SK-N-MC (cell line): ENCODE data around the gene PLEKHA6.

ENCODE experiments used
- DNase-seq: peaks from one replicate; pipeline ENCODE4 v3.0.0-alpha.2; 2011; ENCODE audit warnings: low read depth, low spot score
- H3K27ac ChIP-seq: fragments of 200-600 bp; sonication (generic); 2 replicates; pipeline ENCODE4 v1.5.1; 2016; ENCODE audit warnings: mixed run types
- H3K36me3 ChIP-seq: fragments of 200-600 bp; sonication (generic); 2 replicates; pipeline ENCODE4 v1.6.1; 2017; ENCODE audit warnings: antibody characterized with exemption, low read length, mixed read lengths; ENCODE audit not compliant: insufficient read depth
- H3K4me3 ChIP-seq: fragments of 200-600 bp; sonication (generic); 2 replicates; pipeline ENCODE4 v1.5.1; 2016
- H3K9ac ChIP-seq: fragments of 200-600 bp; sonication (generic); 2 replicates; pipeline ENCODE4 v1.8.0; 2017; ENCODE audit warnings: mixed run types, mixed read lengths; ENCODE audit not compliant: insufficient read length
- H3K9me3 ChIP-seq: fragments of 200-600 bp; sonication (generic); 2 replicates; pipeline ENCODE4 v1.6.1; 2017; ENCODE audit warnings: low read depth, mild to moderate bottlenecking, antibody characterized with exemption, low read length, moderate library complexity, mixed read lengths
- EZH2 ChIP-seq: fragments of 200-600 bp; sonication (generic); IDR thresholded peaks from one replicate; pipeline ENCODE4 v1.6.1; 2017; ENCODE audit warnings: antibody characterized with exemption
- FOXP2 ChIP-seq: optimal IDR thresholded peaks from 2 replicates; pipeline ENCODE3; 2011; ENCODE audit warnings: mild to moderate bottlenecking, moderate library complexity; ENCODE audit not compliant: insufficient read depth; ENCODE audit errors: extremely low read length, control extremely low read depth
- POLR2AphosphoS5 ChIP-seq: IDR thresholded peaks from 2 replicates; pipeline ENCODE4 v1.6.1; 2012; ENCODE audit warnings: mild to moderate bottlenecking, low read depth, low read length, borderline replicate concordance

The PLEKHA6 gene

GRCh38 chr1:204261266-204261665 lies 98.5 kb downstream of the PLEKHA6 start:
- H3K36me3 ChIP-seq = no peaks in the 10 kb centered on the region
- H3K9me3 ChIP-seq = no peaks in the 10 kb centered on the region
- TF ChIP-seq FOXP2 (no peak), EZH2 (no peak), POLR2AphosphoS5 (no peak)
- no peak for DNase-seq
- no peak overlapping the region for H3K27ac ChIP-seq
- H3K4me3 ChIP-seq = no peak overlapping the region
- no peak overlapping the region for H3K9ac ChIP-seq

- no peak for DNase-seq
- no peak overlapping the region for H3K4me3 ChIP-seq
- H3K36me3 ChIP-seq = no peaks in the 10 kb centered on the region
- H3K9ac ChIP-seq = no peak overlapping the region
- H3K27ac ChIP-seq = no peak overlapping the region
- TF ChIP-seq FOXP2 = no peak
- TF ChIP-seq POLR2AphosphoS5 = no peak
- no peak for TF ChIP-seq EZH2
- no peaks in the 10 kb centered on the region for H3K9me3 ChIP-seq
Measured at GRCh38 chr1:204260601-204261197, 99.0 kb downstream of the PLEKHA6 start.

- no peaks in the 10 kb centered on the region for H3K9me3 ChIP-seq
- H3K9ac ChIP-seq = no peak overlapping the region
- DNase-seq = no peak
- TF ChIP-seq POLR2AphosphoS5 = no peak
- no peak for TF ChIP-seq EZH2
- no peak for TF ChIP-seq FOXP2
- no peak overlapping the region for H3K27ac ChIP-seq
- H3K36me3 ChIP-seq = no peaks in the 10 kb centered on the region
- no peak overlapping the region for H3K4me3 ChIP-seq
Measured at GRCh38 chr1:204259782-204260181, 99.9 kb downstream of the PLEKHA6 start.

GRCh38 chr1:204259196-204259595 lies 100.5 kb downstream of the PLEKHA6 start:
- Histone ChIP-seq H3K36me3 (no peaks in the 10 kb centered on the region), H3K4me3 (no peak overlapping the region), H3K27ac (no peak overlapping the region), H3K9me3 (no peaks in the 10 kb centered on the region), H3K9ac (no peak overlapping the region)
- TF ChIP-seq POLR2AphosphoS5 (no peak), FOXP2 (no peak), EZH2 (no peak)
- no peak for DNase-seq

GRCh38 chr1:204258213-204259115 lies 101.3 kb downstream of the PLEKHA6 start:
- TF ChIP-seq EZH2 (no peak), FOXP2 (no peak), POLR2AphosphoS5 (no peak)
- H3K36me3 ChIP-seq = no peaks in the 10 kb centered on the region
- no peak overlapping the region for H3K27ac ChIP-seq
- H3K9ac ChIP-seq = no peak overlapping the region
- no peak for DNase-seq
- H3K4me3 ChIP-seq = no peak overlapping the region
- no peaks in the 10 kb centered on the region for H3K9me3 ChIP-seq

- no peak overlapping the region for H3K27ac ChIP-seq
- H3K36me3 ChIP-seq = no peaks in the 10 kb centered on the region
- DNase-seq = no peak
- H3K9ac ChIP-seq = no peak overlapping the region
- H3K9me3 ChIP-seq = no peaks in the 10 kb centered on the region
- no peak overlapping the region for H3K4me3 ChIP-seq
- no peak for TF ChIP-seq EZH2
- TF ChIP-seq POLR2AphosphoS5 = no peak
- no peak for TF ChIP-seq FOXP2
Measured at GRCh38 chr1:204257446-204257845, 102.3 kb downstream of the PLEKHA6 start.

GRCh38 chr1:204256531-204256930 lies 103.2 kb downstream of the PLEKHA6 start:
- H3K36me3 ChIP-seq = no peaks in the 10 kb centered on the region
- no peak for DNase-seq
- no peaks in the 10 kb centered on the region for H3K9me3 ChIP-seq
- no peak overlapping the region for H3K27ac ChIP-seq
- TF ChIP-seq EZH2 (no peak), FOXP2 (no peak), POLR2AphosphoS5 (no peak)
- H3K9ac ChIP-seq = no peak overlapping the region
- H3K4me3 ChIP-seq = no peak overlapping the region

- Histone ChIP-seq H3K36me3 (no peaks in the 10 kb centered on the region), H3K4me3 (no peak overlapping the region), H3K9ac (no peak overlapping the region), H3K27ac (no peak overlapping the region), H3K9me3 (no peaks in the 10 kb centered on the region)
- no peak for DNase-seq
- TF ChIP-seq EZH2 (no peak), POLR2AphosphoS5 (no peak), FOXP2 (no peak)
Measured at GRCh38 chr1:204255966-204256365, 103.8 kb downstream of the PLEKHA6 start.

- Histone ChIP-seq H3K9me3 (no peaks in the 10 kb centered on the region), H3K27ac (no peak overlapping the region), H3K36me3 (no peaks in the 10 kb centered on the region), H3K9ac (no peak overlapping the region), H3K4me3 (peak overlapping the region; percentile 46)
- TF ChIP-seq FOXP2 = no peak
- TF ChIP-seq EZH2 = no peak
- TF ChIP-seq POLR2AphosphoS5 = no peak
- DNase-seq = peak; percentile 78
Measured at GRCh38 chr1:204255225-204255624, 104.5 kb downstream of the PLEKHA6 start.
